ENCODE data around the gene OR2B2.
"Not testable (repeated sequence)": the region's sequence is repeated elsewhere in the genome, so short reads cannot be mapped to it uniquely, and the experiment has no call there.

OR2B2 gene

DNA sequence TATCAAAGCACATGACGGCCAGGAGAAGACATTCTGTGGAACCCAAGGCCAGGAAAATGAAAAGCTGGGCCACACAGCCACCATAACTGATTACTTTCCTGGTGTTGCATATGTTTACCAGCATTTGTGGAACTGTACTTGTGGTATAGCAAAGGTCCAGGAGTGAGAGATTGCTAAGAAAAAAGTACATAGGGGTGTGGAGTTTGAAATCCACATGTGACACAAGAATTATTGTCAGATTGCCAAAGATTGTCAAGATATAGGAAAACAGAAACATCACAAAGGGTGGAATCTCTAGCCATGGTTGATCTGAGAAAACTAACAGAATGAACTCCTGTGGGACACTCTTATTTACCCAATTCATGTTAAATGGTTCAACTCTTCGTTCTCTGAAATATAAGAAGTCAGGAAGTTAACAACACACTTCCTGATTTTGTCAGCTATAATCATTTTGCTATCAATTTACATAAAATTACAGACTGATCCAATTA, at the start of gene OR2B2:
Gene OR2B2 (minus strand): TSS at position 441 of the 491 bp plus-strand sequence. CDS start 77 bp downstream, at position 364.
- DNase-seq (ENCODE audit: low spot score): no peak

DNA sequence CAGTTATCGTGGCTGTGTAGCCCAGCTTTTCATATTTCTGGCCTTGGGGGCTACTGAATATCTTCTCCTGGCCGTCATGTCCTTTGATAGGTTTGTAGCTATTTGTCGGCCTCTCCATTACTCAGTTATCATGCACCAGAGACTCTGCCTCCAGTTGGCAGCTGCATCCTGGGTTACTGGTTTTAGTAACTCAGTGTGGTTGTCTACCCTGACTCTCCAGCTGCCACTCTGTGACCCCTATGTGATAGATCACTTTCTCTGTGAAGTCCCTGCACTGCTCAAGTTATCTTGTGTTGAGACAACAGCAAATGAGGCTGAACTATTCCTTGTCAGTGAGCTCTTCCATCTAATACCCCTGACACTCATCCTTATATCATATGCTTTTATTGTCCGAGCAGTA, 45.3 kb upstream of the OR2B2 start:
- no peak for DNase-seq (ENCODE audit: low spot score)

DNA sequence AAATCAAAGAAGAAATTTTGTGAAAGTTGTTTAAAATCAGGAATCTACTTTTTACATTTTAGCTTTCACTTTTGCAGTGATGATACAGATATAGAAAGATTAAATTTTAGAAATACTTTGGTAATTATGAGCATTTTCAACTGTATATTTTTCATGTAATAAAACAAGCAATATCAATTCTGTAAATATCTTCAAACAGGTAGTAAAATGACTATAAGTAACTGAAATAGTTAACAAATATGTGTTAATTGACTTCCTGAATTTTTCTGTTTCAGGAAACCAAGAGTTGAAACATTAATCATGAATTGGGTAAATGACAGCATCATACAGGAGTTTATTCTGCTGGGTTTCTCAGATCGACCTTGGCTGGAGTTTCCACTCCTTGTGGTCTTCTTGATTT, 44.7 kb upstream of the OR2B2 start, which contains the start of gene OR2B6:
Gene OR2B6 (plus strand): TSS at position 301 of the 400 bp plus-strand sequence. CDS start 0 bp downstream, at position 301.
- DNase-seq (ENCODE audit: low spot score): no peak

DNA sequence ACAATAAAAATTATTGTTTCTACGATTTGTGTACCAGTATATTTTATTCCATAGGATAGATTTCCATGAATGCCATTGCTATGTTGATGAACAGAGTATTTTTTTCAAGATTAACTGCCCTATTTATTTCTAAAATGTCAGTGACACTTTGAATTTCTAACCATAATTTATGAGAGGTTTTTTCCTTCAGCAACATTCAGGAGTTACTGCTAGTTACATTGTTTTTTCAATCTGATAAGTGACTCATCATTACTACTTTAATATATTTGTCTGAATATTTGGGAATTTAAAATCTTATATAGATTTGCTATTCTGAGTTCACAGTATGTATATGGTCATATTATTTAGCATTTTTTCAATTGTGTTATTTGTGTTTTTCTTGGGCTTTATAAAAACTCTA, 38.8 kb upstream of the OR2B2 start:
- DNase-seq (ENCODE audit: low spot score): no peak

DNA sequence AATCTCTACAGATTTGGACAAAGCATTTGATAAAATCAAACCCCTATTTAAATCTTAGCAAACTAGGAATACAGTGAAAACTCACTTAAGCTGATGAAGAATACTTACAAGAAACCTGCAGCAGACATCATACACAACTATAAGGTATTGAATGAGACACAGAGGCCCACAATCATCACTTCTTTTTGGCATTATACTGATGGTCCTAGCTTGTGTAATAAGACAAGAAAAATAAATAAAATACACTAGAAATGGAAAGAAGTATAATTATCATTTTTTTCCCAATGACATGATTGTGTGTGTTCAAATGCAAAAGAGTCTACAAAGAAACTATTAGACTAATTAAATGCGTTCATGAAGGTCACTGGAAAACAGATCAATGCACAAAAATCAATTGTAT, 36.0 kb upstream of the OR2B2 start:
- no peak for DNase-seq (ENCODE audit: low spot score)

DNA sequence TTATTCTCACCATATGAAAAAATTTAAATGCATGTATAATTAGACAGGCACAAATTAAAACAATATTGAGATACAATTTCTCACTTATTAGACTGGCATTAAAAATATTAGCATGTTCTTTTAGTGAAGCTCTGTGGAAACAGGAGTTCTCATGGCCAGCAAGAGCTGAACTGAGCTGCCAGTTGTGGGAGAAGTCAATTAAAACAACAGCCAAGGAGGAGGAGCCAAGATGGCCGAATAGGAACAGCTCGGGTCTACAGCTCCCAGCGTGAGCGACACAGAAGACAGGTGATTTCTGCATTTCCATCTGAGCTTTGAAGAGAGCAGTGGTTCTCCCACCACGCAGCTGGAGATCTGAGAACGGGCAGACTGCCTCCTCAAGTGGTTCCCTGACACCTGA, 30.9 kb upstream of the OR2B2 start:
- DNase-seq (ENCODE audit: low spot score): not testable (repeated sequence)

DNA sequence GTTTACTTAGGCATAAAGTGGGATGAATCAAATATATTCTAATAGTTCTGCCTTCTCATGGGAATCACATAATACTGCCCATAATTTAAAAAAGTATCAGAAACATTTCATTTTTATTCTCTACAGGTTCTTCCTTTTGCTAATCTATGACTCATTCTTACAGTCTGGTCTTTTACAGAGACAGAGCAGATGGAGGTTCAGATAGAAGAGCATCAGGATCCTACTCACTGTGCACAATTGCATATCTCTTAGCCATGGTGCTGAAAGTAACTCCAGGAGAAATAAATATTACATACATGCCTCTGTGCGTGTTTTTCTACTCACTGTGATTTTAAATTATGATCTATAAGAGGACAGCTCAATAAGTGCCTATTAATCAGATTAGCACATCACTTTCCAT, 28.6 kb upstream of the OR2B2 start:
- DNase-seq (ENCODE audit: low spot score): no peak

DNA sequence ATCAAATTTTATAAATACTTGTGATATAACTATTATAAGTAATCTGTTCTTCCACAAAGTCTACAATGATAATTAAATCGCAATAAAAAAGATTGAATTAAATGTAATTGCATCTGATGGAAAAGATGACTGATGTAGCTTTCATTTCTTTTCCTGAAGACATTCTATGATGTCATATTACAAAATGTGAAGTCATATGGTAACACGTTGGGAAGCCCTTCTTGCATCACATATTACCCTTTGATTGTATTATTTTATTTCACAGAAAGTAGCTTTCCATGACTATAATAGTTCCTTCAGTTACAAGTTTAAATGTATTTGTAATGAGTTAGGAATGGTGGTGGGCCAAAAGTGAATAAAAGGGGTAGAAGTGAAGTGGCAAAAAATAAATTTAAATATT, 19.0 kb upstream of the OR2B2 start:
- DNase-seq (ENCODE audit: low spot score): no peak

DNA sequence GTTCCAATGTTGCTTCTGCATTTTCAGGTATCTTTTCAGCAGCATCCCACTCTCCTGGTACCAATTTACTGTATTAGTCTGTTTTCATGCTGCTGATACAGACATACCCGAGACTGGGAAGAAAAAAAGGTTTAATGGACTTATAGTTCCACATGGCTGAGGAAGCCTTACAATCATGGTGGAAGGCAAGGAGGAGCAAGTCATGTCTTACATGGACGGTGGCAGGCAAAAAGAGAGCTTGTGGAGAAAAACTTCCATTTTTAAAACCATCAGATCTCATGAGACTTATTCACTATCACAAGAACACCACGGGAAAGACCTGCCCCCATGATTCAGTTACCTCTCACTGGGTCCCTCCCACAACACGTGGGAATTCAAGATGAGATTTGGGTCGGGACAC, 17.7 kb upstream of the OR2B2 start:
- not testable (repeated sequence) for DNase-seq (ENCODE audit: low spot score)

DNA sequence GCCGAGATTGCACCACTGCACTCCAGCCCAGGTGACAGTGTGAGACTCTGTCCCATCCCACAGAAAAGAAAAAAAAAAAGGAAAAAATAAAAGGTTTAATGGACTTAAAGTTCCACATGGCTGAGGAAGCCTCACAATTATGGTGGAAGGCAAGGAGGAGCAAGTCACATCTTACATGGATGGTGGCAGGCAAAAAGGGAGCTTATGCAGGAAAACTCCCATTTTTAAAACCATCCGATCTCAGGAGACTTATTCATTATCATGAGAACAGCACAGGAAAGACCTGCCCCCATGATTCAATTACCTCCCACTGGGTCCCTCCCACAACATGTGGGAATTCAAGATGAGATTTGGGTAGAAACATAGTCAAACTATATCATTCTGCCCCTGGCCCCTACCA, 15.8 kb upstream of the OR2B2 start:
- not testable (repeated sequence) for DNase-seq (ENCODE audit: low spot score)

DNA sequence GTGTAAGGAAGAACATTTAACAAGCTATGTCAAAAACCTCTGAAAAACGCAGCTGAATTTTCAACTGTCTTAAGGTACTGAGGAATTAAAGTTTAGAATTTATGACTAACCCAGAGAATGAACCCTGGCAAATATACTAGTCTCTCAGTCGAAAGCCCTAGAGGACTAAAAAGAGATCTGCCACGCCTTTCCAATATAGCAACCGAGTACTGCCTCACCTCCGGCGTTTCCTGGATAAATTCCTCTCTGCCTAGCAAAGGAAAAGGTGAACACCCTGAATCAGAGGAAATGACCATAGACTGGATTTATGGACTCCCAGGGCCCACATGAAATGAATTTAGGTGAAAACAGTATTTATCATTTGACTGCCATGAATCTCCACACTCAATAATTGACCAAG, 12.0 kb upstream of the OR2B2 start:
- DNase-seq (ENCODE audit: low spot score): no peak

DNA sequence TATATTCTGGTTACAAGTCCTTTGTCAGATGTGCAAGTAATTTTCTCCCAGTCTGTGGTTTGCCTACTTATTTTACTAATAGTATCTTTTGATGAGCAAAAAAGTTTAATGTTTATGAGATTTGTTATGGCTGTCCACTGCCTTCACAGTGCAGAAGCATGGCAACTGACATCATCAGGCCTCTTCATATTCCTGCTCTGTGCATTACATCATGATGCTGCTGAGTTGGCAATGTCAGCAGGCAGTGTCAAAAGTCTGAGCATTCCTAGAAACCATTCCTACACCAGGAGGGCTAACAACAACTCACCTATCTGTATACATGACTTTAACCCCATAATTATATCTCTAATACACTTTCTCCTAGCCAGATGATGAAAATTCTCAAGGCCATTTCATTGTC, 10.8 kb upstream of the OR2B2 start:
- no peak for DNase-seq (ENCODE audit: low spot score)

DNA sequence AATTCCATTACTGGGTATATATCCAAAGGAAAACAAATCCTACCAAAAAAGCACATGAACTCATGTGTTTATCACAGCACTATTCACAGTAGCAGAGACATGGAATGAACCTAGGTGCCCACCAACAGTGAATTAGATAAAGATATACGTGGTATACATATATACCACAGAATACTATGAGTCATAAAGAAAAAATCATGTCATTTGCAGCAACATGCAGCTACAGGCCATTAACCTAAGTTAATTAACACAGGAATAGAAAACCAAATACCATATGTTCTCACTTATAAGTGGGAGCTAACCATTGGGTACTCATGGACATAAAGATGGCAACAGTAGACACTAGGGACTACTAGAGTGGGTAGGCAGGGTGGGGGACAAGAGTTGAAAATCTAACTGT, 4.2 kb downstream of the OR2B2 start:
- no peak for DNase-seq (ENCODE audit: low spot score)

DNA sequence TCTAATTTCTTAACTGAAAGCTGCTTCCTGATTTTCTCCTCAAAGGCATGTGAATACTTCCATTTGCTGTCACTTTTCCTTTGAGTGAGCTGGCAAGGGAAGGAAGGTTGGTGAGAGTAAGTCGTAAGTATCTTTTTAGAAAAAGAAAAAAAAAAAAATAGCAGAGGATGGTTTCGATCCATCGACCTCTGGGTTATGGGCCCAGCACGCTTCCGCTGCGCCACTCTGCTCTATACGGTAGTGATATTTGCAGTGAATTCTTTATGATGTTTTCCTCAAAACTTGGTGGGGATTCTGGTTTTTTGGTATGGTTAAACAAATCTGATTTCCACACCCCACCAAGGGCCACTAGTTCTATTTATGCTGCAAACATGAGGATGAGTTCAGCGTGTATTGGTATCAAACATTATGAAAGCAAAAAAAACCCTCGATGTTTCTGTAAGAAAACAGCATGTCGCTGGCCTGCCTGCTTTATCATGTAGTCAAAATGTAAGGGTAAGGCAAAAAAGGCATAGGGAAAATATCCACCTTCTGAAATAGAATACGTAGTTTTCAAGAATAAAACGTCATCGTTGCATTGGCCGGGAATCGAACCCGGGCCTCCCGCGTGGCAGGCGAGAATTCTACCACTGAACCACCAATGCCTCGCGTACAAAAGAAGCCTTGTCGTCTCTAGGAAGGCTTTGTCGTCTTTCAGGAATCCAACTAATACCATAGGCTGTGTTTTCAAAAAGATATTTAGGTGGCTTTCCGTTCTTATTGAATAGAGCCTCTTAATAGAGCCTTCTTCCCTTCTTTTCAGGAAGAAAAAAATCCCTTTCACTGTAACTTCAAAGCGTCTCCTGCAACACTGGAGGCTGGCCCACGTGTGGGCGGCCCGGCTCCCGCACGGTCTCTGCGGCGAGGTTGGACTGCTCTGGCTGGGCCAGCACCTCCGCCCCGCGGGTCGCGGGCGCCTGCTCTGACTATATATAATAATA, 9.6 kb downstream of the OR2B2 start:
- DNase-seq (ENCODE audit: low spot score): no peak

DNA sequence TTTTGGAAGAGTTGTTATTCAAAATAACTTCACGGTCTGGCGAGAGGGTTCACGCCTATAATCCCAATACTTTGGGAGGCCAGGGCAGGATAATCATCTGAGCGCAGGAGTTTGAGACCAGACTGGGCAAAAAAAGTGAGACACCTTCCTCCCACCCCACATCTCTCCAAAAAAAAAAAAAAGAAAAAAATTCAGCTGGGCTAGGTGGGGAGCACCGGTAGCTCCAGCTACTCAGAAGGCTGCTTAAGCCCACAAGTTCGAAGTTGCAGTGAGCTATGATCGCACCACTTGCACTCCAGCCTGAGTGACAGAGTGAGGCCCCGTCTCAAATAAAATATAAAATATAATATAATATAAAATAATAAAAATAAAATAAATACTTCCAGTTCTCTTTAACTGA, 10.4 kb downstream of the OR2B2 start:
- DNase-seq (ENCODE audit: low spot score): no peak

DNA sequence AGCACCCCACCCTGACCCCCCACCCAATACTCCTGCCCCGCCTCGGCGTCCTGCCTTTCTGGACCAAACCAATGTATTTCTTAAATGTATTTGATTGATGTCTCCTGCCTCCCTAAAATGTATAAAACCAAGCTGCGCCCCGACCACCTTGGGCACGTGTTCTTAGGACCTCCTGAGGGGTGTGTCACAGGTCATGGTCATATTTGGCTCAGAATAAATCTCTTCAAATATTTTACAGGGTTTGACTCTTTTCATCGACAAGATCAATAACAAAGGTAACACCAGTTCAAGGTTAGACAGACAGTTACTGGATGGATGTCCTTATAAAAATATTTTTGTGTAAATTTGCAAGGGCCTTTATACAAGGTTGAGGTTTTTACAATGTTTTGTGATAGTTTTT, 12.0 kb downstream of the OR2B2 start:
- not testable (repeated sequence) for DNase-seq (ENCODE audit: low spot score)

DNA sequence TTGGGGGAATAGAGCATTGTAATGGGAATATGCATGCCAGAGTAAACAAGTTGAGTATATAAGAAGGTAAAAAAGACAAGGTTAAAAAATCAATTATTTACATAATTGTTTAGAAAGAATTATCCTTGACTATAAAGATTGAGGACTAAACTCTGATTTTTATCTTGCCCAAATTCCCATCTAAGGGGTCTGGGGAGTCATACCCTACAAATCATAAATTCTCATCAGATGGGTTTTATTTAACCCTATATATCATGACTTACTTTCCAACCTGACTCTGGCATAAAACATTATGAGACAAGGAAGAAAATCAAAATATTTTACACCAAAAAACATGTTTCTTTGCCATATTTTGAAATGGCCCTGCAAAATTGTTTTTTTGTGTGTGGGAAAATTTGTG, 12.7 kb downstream of the OR2B2 start:
- no peak for DNase-seq (ENCODE audit: low spot score)

DNA sequence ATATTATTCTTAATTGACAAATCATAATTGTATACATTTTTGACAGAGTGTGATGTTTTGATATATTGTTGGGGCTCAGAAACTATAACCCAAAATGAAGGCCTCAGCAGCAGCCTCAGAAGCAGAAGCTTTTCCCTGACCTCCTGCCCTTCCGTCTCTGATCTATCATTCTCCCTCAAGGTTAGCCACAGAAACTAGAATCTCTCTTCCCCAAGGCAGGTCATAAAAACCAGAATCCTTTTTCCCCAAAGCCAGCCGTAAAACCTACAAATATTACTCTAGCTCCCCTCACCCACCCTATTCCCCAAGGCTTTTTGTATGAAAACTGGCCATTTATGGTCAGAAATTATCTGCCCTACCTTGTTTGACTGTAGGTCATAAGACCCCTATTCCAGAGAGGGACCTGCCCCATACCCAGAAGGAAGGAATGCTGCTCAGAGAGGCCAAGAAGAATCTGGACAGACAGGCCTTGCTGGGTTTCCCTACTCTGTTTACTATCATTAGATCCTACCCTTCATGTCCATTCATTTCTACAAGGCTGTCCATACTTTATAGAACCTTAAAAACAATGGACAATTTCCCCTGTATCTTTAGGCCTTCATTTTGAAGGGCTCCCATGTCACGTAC, 14.5 kb downstream of the OR2B2 start:
- no peak for DNase-seq (ENCODE audit: low spot score)

DNA sequence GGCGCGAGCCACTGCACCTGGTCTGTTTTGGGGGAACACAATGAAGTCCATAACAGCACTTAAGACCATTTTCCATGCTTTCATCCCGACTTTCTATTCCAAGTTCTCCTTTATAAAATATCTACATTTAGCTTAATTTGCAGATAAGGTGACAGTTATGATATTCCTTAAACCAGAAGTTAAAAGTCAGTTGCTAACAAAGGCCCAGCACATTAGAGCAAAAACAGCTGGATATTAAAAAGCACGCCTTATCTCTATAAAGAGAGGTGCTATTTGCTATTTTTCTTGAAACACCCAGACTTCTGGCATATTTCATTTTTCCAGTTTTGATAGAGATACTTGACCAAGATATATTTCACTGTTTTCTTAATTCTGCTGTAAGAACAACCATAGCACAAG, 15.8 kb downstream of the OR2B2 start:
- no peak for DNase-seq (ENCODE audit: low spot score)

DNA sequence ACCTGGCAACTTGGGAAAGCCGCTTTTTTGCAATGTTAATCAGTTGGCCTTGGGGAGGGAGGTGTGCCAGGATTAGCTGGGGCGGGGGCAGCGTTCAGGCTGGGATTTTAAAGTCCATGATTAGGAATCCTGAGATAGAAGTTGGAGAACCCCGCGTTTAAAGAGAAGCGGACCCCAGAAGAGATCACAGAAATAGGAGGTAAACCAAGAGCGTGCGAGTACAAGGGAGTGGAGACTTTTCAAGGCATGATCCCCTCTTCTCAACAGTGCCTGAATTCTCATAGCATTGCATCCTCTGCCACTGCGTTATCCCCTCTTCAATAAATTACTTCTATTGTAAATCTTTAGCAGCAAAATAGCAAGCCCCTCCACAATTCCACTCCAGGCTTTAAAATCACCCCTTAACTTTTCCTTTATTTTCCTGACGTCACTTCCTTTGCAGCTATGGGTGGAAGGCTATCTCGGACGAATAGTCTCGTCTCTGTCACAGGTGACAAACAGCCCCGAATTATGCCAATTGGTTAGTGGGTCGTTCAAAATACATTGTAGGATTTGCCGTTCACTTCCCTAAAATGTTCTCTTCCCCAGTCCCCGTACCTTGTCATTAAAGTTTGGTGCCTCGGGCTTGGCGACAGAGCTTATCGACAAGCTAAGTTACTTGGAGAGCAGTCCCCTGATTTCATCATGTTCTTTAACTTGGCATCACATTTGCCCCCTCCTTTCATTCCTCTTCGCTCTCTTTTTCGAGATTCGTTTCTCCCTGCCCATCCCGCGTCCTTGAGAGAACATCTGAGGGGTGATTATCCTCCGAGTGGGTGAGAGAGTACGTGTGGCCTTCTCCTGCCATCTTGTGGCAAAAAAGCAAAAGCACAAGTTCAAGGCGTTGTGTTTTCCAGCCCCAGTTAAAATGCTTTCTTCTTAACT, 17.1 kb downstream of the OR2B2 start:
- no peak for DNase-seq (ENCODE audit: low spot score)

DNA sequence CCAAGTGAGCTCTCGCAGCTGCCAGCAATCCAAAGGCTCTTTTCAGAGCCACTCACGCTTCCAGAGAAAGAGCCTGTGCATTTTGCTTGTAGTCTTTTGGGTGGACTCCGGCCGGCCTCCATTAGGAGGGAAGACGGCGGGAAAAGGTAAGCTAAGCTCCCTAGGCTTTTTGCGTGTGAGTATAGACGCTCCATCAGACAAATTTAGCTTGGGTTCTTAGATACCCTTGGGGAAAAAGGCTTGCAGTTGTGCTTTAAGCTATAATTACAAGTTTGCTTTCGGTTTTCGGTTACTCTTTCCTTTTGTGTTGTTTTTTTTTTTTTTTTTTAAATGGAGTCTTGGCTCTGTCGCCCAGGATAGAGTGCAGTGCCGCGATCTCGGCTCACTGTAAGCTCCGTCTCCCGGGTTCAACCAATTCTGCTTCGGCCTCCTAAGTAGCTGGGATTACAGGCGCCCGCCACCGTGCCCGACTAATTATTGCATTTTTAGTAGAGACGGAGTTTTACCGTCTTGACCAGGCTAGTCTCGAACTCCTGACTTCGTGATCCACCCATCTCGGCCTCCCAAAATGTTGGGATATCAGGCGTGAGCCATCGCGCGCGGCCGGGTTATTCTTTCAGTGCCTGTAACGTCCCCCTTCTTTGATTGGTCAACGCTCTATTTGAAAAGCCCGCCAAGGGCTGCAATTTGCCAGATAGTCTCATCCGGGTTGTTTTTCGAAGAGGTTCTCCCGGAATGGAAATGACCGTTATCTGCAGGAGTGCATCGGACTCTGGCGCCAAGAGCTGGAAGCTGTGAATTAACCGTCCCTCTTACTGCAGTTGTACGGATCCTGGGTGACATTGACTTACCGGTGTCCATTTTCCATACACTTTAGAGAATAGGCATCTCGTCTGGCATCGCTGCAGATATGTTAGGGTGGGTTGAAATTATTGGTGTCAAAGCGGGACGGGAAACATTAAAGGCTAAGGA, 18.1 kb downstream of the OR2B2 start:
- DNase-seq (ENCODE audit: low spot score): no peak

Data from HuH-7.5 (cell line).